Breast epithelium (tissue), 4 donors: ENCODE data around the gene SLC51A. TPM values are rescaled to one million over a fixed set of nuclear protein-coding genes. Genes with fewer than 3 reads are reported as not detected.

Source experiments
- DNase-seq, 2 donors: peaks; one replicate each; pipeline ENCODE4 v3.0.0-alpha.2; 2019; ENCODE audit warnings: low spot score in 2 of 2
- H3K27ac ChIP-seq, 2 donors: fragments of 200-600 bp; sonication (generic) in 1 of 2; one replicate each; pipeline ENCODE4 v1.5.1; 2016 to 2019; ENCODE audit warnings: mild to moderate bottlenecking in 1 of 2
- H3K27me3 ChIP-seq, 2 donors: fragments of 200-600 bp; sonication (generic) in 1 of 2; one replicate each; pipeline versions ENCODE4 v1.5.1 to v1.6.0; 2017 to 2019; ENCODE audit warnings: control low read depth in 1 of 2, mild to moderate bottlenecking in 1 of 2
- H3K36me3 ChIP-seq: fragments of 200-600 bp; one replicate; pipeline ENCODE4 v1.5.1; 2019
- H3K4me1 ChIP-seq, 2 donors: fragments of 200-600 bp; sonication (generic); one replicate each; pipeline ENCODE4 v1.5.1; 2016 to 2019; ENCODE audit warnings: control low read depth in 1 of 2
- H3K4me3 ChIP-seq, 3 donors: fragments of 200-600 bp; sonication (generic); 1 replicate in 2 of 3; 2 replicates in 1 of 3; pipeline ENCODE4 v1.5.1; 2016 to 2019; ENCODE audit warnings: mild to moderate bottlenecking in 3 of 3, moderate library complexity in 2 of 3
- H3K9me3 ChIP-seq, 2 donors: fragments of 200-600 bp; sonication (generic) in 1 of 2; one replicate each; pipeline ENCODE4 v1.5.1; 2016 to 2019; ENCODE audit warnings: control low read depth in 1 of 2
- CTCF ChIP-seq, 3 donors: fragments of 450-650 bp; IDR thresholded peaks; one replicate each; pipeline ENCODE4 v1.5.1; 2016 to 2017; ENCODE audit warnings: antibody characterized with exemption in 3 of 3, mild to moderate bottlenecking in 3 of 3, moderate library complexity in 3 of 3
- POLR2A ChIP-seq: fragments of 450-650 bp; IDR thresholded peaks from one replicate; pipeline ENCODE4 v1.6.1; 2016; ENCODE audit warnings: antibody characterized with exemption, mild to moderate bottlenecking, moderate library complexity
- POLR2AphosphoS5 ChIP-seq, 3 donors: sonication (generic); formaldehyde crosslinking; IDR thresholded peaks; one replicate each; pipeline ENCODE4 v1.6.1; 2017; ENCODE audit warnings: antibody characterized with exemption in 3 of 3
- intact Hi-C: fragments of 100-400 bp; cut with DNase I; formaldehyde crosslinking; loops from one replicate; pipeline ENCODE4 v1.15.1; 2023; ENCODE audit warnings: low total_unique reads
- total RNA-seq, 3 donors: library from RNA; depleted of rRNA; stranded (reverse); fragments of >200 nt; gene quantifications; one replicate each; pipeline ENCODE4 v1.1.0, GENCODE V29; 2016

SLC51A gene
- total RNA-seq, 3 donors from 2014 or later, result not detected

GRCh38 chr3:196186651-196187573 is 29.4 kb upstream of the SLC51A start:
- H3K4me1 ChIP-seq, result no peaks in the 10 kb centered on the region
- no peaks in the 10 kb centered on the region for H3K27me3 ChIP-seq
- peak overlapping the region in 1 of 3 donors; percentile 46 for H3K4me3 ChIP-seq
- intact Hi-C loops, result no loop called here
- TF ChIP-seq POLR2A (no peak), CTCF (IDR thresholded peaks at IDR 0.05) (no peak), POLR2AphosphoS5 (IDR thresholded peaks at IDR 0.05) (no peak)
- no peaks in the 10 kb centered on the region for H3K9me3 ChIP-seq
- no peaks in the 10 kb centered on the region for H3K36me3 ChIP-seq
- no peak for DNase-seq
- peak overlapping the region in 1 of 2 donors; percentile 69 for H3K27ac ChIP-seq

GRCh38 chr3:196189566-196190347 is 26.6 kb upstream of the SLC51A start:
- TF ChIP-seq CTCF (IDR thresholded peaks at IDR 0.05) (no peak), POLR2AphosphoS5 (IDR thresholded peaks at IDR 0.05) (no peak), POLR2A (no peak)
- intact Hi-C loops, result loop anchor here (5.0 kb wide), 1 partner anchor 107 kb away; the partner anchor contains the start of gene TFRC
- no peak for DNase-seq
- Histone ChIP-seq H3K4me1 (no peaks in the 10 kb centered on the region), H3K36me3 (no peaks in the 10 kb centered on the region), H3K4me3 (no peak overlapping the region), H3K27me3 (no peaks in the 10 kb centered on the region), H3K27ac (no peak overlapping the region), H3K9me3 (no peaks in the 10 kb centered on the region)

- no peak for TF ChIP-seq POLR2AphosphoS5 (IDR thresholded peaks at IDR 0.05)
- TF ChIP-seq CTCF (IDR thresholded peaks at IDR 0.05), result no peak
- no peak for TF ChIP-seq POLR2A
- DNase-seq, result no peak
- H3K4me3 ChIP-seq, result no peak overlapping the region
- no peaks in the 10 kb centered on the region for H3K36me3 ChIP-seq
- intact Hi-C loops, result loop anchor here (5.0 kb wide), 1 partner anchor 110 kb away; the partner anchor contains the start of gene TFRC
- H3K9me3 ChIP-seq, result no peaks in the 10 kb centered on the region
- H3K27me3 ChIP-seq, result no peaks in the 10 kb centered on the region
- H3K27ac ChIP-seq, result peak overlapping the region; percentile 40 to 54
- H3K4me1 ChIP-seq, result no peaks in the 10 kb centered on the region
Observed at GRCh38 chr3:196192036-196192523, 24.3 kb upstream of the SLC51A start.

GRCh38 chr3:196192524-196193051 is 23.7 kb upstream of the SLC51A start:
- no peak for DNase-seq
- Histone ChIP-seq H3K4me3 (no peak overlapping the region), H3K27ac (peak overlapping the region; percentile 40 to 54), H3K9me3 (no peaks in the 10 kb centered on the region), H3K27me3 (no peaks in the 10 kb centered on the region), H3K4me1 (no peaks in the 10 kb centered on the region), H3K36me3 (no peaks in the 10 kb centered on the region)
- intact Hi-C loops, result loop anchor here (5.0 kb wide), 1 partner anchor 110 kb away; the partner anchor contains the start of gene TFRC
- TF ChIP-seq POLR2A (no peak), POLR2AphosphoS5 (IDR thresholded peaks at IDR 0.05) (peak in 1 of 3 donors; percentile 21), CTCF (IDR thresholded peaks at IDR 0.05) (no peak)
